GM19397 (cell line): ENCODE results near the gene RIPK3.
"Not testable (repeated sequence)": the region's sequence is repeated elsewhere in the genome, so short reads cannot be mapped to it uniquely, and the experiment has no call there.

Experiments
- ATAC-seq: cut with Tn5 transposase; IDR thresholded peaks from one replicate; pipeline ENCODE4 v1.9.1; 2021; ENCODE audit warnings: mild to moderate bottlenecking, moderate library complexity; ENCODE audit not compliant: unreplicated experiment

Gene RIPK3

DNA sequence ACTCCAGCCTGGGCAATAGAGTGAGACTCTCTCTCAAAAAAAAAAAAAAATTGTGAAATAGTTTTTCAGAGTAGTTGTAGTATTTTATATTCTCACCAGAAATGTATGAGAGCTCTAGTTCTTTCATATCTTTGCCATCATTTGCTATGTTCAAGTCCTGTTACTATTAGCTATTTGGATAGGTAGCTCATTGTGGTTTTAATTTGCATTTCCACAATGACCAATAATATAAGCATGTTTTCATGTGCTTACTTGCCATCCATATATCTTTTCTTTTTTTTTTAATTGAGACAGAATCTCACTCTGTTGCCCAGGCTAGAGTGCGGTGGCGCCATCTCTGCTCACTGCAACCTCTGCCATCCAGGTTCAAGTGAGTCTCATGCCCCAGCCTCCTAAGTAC is 8.4 kb upstream of the RIPK3 start:
- no peak for ATAC-seq

DNA sequence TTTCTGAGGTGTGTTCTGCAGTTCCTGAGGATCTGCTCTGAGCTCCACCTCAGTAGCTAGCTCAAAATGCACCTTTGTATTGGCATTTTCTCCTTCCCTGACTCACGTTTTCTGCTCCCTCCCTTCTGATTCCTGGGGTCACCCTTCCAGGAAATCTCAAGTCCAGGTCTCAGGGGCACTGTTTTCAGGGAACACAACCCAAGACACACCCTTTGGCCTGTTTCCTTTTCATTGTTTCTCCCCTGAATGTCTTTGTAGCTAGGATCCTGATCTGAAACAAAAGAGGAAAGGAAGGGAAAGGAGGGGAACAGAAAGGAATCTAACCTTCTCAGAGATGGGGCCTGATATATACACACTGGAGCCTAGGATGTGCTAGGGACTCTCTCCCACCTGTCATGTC is 7.3 kb upstream of the RIPK3 start:
- no peak for ATAC-seq

DNA sequence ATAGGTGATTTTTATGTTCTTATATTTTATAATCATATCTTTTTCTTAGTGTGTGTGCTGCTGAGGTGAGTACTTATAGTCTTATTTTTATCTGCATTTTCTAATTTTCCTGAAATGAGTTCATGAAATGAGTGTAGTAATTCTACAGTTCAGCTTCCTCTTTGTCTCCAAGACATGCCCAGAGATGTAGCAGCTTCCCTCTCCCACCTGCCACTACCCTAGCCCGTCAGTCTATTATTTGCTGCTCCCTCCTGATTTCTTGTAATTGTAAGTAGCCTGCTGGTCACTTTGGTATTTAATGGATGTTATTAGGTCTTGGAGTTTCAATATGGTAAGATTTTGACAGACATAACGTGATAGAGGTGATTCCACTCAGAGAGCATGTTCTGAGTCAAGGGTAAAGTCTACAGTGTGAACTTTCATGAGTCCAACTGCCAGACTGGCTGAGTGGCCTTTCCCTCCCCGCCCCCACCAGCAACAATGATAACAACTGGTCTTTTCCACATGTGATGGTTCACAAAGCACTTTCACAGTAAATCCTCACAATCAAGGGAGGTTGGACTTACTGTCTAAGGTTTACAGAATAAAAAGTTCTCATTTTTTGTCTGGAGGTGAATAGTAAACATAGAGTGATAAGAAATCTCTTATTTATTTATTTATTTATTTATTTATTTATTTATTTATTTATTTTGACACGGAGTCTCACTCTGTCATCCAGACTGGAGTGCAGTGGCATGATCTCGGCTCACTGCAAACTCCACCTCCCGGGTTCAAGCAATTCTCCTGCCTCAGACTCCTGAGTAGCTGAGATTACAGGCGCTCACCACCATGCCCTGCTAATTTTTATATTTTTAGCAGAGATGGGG is 4.2 kb upstream of the RIPK3 start:
- no peak for ATAC-seq

DNA sequence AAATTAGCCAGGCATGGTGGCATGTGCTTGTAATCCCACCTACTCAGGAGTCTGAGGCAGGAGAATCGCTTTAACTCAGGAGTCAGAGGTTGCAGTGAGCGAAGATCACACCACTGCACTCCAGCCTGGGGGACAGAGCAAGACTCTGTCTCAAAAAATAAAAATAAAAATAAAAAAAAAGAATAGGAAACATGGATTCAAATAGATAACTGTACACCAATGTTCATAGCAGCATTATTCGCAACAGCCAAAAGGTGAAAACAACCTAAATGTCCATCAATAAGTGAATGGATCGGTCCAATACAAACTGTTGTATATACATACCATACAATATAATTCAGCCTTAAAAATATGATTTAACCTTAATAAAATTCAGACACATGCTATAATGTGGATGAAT is 3.1 kb upstream of the RIPK3 start:
- no peak for ATAC-seq

DNA sequence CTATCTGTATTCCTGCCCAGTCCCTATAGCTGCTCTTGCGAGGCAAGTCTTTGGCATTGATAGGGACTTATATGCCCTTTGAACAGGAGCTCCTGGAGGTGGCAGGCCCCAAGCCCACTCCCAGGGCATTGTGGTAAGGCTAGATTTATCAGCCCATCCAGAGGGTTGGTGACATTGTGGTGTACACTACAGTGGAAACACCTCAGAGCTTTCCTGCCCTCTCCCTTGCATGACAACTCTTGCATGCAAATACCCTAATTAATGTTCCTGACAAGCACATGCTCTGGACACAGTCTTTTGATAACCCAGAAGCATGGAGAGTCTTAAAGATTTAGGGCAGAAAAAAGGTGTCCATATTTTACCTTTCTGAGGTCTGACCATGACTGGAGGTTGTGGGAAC is 815 bp upstream of the RIPK3 start:
- ATAC-seq, result no peak

DNA sequence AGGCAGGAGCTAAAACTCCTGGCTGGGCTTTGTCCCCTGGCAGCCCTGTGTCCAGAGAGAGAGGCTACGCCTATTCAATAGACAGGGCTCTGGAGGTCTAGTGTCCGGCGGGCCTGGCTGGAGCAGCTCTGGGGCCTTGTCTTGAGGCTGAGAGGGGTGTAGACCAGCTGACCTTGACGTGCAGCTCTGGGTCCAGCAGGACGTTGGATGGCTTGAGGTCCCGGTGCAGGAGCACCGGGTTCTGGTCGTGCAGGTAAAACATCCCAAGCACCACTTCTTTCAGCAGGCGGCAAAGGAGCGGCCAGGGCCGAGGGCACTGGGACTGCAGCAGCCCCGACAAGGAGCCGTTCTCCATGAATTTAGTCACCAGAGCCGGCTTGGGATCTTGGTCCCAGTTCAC is 948 bp downstream of the RIPK3 start:
- no peak for ATAC-seq

DNA sequence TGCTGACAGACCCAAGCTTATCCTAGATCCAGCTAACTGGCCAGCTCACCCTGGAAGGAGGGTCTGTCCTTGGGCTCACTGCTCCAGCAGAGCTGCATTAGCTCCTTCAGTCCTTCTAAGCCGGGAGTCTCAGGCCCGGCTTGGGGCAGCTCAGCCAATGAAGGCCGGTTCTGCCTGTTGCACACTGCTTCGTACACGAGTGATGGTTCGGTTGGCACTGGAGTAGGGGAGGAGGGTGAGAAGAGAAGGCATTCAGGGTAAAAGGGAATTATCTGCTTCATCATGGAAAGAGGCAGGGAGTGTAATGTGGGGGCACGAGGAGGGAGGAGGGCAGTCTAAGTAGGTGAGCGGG is 2.0 kb downstream of the RIPK3 start:
- no peak for ATAC-seq

DNA sequence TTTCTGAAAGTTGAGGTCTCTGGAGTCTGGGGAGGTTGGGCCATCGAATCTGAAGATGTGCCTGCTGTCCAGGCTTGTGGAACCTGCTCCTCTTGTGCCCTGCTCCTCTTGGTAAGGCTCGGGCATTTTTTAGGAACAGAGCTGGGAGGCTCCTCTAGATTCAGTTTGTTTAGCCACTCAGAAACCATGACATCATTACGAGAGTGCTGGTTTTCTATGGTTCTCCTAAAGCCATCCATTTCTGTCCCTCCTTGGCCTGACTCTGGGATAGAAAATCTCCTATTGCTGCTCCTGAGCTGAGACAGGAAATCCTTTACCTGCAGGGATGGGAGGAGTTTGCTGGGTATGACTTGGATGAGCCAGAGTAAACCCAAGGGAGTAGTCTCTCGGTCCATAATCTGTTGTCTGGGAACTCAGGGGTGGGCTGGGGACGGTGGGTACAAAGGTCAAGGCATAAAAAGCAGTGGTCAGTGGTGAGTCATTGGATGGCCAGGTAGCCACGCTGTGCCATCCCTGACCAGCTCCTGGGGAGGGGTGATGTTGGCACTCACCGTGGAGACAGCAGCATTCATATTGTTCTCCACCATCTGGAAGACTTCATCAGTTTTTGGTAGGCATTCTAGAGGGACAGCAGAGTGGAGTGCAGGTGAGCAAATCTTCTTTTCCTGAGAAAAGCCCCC is 2.5 kb downstream of the RIPK3 start:
- no peak for ATAC-seq

DNA sequence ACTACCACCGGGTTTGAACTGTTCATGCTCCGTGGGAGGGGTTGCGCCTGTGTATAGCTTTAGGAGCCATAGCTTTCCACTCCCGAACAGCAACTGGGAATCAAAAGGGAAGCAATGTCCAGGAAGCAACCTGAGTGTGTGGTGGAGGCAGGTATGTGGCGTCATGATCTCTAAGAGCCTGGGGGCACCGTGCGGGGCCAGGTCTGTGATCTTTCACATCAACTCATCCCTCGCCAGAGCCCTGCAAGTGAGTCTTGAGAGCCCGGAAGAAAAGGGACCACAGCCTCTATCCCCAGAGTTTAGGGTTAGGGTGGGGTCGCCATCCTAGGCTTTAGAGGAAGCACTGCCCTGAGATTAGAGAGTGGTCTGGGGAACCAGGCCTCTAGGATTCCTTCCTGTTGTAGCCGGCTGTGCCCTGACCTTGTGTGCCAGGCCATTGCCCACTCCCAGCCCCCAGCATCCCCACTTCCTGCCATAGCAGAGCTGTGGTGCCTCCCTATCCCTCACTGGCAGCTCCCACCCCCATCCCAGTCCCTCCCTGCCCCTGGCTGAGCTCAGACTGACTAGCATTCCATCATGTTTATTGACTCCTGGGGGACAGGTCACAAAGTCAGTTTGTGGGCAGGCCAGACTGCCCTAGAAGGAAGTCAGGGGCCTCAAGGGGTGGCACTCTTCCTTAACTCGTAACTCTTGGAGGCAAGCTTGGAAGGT is 4.2 kb downstream of the RIPK3 start:
- ATAC-seq, result no peak

DNA sequence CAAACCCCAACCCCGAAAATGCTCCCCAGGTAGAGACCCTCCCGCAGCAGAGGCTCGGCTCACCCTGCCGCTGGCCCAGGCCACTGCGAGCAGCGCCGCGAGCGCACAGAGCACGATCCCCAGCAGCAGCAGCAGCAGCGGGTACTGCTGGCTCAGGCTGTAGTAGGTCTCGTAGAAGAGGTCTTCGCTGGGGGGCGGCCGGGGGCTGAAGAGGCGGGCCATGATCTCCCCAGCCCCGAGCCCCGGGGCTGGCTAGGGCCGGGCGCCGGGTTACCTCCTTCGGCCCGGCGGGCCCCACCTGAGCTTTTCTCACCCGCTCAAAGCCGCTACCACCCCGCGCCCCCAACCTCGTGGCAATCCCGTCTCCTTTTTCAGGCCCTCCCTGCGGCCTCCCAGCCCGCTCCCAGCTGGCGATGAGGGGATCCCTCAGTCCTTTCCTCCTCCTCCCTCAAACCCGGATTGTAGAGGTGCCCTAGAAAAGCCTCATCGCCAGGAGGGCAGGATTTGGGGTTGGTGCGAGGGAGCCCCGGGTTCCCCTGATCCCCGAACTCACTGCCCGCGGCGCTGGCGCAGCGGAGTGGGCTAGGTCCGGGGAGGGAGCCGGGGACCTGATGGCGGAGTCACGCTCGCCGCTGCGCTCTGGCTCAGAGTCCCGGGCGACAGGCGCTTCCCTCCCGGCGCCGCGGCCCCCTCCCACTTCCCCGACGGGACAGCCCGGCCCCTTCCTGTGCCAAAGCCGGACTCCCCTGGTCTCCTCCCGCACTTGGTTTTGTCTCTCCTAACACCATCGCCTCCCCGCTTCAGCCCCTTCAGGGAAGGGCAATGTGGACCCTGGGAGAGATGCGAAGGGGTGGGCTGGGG is 5.1 kb downstream of the RIPK3 start, which contains the start of gene ADCY4:
TSS of gene ADCY4 (minus strand) at position 641 of the 861 bp plus-strand sequence. CDS start at position 222, 419 bp downstream.
- no peak for ATAC-seq

DNA sequence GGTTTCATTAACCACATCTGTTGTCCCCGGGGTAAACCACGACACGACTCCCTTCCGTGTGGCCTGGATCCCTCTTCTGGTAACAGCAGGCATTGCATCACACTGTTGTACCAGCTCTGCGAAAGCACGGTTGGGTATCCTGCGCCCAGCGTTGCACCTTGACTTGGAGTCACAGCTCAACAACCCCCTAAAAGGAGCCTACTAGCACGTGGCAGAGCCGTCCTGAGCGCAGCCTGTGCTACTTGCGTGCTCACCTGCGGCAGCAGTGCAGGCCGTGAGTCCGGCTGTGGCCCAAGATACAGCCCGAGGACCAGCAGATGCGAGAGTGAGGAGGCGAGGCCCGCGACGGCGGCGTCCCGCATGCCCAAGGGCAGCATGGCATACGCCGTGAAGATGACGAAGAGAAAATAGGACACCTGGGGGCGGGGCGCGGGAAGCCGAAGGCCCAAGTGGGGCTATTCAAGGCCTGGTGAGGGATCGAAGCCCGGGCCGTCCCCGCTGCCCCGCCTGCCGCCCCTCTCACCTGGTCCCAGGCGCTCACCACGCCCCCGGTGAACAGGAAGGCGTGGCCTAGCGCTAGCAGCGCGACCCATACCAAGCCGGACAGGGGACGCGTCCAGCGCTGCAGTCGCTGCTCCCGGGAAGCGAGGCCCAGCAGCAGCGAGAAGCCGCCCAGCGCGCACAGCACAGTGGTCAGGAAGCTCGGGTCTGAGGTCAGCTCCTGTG is 7.4 kb downstream of the RIPK3 start:
- ATAC-seq, result peak; percentile 84

DNA sequence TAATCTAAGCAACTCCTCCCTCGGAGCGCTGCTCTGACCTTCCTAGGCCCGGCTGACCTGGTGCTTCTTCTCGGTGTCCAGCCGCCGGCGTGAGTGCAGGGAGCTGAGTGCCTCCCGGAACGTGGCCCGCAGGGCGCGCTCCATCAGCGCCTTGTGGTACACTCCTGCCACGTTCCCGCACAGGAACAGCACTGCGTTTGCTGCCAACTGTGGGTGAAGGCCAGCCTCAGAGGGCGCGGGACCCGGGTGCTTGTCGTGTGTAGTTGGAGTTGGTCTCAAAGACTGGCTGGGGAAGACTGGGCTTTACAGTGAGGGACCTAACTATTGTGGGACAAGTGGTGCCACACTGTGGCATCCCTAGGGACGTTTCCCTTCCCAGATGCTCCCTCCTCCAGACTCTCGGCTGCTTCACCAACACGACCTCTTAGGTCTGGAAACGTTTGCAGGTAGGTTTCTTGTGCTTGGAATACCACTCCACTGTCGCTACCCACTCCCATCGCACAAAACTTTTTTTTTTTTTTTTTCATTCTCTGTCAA is 8.0 kb downstream of the RIPK3 start:
- no peak for ATAC-seq

DNA sequence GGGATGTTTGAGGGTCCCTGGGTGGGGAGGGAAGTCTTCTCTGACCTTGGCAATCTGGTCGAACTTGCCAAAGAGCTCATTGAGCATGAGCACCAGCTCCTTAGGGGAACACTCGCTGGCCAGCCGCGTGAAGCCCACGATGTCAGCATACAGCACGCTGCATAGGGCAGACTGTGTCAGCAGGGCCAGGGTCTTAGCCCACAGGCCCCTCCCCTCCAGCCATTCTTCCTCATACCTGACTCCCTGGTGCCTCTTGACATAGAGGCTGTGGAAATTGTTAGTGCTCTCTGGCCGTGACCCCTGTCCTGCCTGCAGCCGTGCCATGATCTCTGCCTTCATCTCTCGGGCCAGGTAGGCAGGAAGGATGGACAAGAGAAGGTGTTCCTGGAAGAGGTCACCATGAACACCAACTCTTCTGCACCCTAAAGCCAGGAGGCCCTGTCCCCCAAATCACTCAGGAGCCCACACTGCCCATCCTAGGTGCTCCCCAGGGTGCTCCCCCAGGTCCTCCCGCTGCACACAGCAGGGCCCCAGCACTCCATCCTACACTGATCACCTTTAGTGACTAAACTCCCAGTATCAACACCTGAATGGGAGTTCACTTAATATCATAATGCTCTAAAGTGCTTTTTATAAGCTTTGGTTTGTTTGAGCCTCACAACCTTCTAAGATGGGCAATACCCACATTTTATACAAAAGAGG is 8.7 kb downstream of the RIPK3 start:
- ATAC-seq, result no peak

DNA sequence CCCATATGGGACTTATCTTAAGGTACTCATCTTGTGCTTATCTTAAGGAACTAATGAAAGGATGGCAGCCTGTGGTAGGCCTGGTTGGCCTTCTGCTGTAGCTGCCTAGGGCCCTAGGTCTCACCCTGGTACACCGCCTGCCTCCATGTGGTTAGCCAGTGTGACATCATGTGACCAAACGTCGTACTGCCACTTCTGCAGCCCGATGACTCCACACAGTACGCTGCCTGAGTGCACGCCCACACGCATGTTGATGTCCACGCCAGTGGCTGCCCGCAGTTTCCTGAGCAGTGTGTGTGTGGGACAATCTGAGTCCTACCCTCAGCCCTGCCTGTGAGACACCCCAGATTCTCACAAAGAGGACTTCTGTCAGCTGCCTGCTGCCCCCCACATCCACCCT is 10.1 kb downstream of the RIPK3 start:
- ATAC-seq, result no peak

DNA sequence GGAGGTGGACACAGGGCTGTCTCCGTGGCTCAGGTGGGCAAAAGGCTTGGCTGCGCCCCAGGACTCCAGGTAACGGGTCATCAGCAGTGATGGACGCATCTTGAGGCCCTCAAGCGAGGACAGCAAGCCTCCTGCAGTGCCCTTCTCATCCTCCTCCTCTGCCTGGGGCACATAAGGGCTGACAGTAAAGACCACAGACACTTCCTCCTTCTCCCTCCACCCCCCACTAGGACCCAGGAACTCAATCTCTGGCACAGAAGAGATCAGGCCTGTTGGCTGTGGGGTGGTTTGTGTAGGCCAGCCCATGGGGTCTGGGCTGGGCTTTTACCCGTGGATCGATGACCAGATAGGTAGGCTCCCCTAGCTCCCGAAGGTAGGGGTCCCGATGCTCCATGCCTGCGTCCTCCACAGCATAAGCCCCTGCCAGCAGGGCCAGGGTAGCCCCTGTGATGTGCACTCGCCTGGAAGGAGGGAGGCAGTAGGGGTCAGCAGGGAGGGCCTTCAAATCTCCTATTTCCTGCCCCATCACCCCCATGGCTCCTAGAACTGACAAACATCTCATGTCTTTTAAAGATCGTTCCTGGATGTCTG is 10.6 kb downstream of the RIPK3 start:
- ATAC-seq, result no peak

DNA sequence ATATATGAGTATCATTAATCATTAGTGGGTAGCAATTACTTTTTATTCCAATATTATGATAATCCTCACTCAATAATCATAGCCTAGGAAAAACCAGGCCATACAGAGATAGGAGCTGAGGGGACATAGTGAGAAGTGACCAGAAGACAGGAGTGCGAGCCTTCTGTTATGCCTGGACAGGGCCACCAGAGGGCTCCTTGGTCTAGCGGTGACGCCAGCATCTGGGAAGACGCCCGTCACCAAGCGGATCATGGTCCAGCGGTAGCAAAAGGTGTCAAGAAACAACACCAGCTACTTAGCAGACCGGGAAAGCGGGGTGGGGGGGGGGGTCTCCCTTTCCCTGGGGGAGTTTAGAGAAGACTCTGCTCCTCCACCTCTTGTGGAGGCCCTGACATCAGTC is 11.9 kb downstream of the RIPK3 start:
- not testable (repeated sequence) for ATAC-seq

DNA sequence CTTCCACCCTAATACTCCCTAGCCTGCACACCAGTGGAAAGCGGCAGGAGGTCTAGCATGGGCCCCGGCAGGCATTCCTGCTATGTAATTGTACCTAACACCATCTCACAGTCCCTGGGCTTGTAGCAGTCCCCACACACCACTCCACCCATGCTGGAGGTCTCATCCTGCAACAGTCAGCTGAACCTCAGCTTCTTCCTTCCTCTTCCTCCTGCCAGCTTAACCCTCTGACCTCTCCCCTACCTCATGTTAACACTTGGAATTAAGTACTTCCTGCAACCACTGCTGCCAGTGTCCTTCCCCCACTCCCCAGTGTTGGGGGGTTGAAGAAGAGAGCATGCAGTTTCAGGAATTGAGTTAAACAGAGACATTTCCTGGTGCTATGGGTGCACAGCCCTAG is 12.5 kb downstream of the RIPK3 start:
- ATAC-seq, result no peak

DNA sequence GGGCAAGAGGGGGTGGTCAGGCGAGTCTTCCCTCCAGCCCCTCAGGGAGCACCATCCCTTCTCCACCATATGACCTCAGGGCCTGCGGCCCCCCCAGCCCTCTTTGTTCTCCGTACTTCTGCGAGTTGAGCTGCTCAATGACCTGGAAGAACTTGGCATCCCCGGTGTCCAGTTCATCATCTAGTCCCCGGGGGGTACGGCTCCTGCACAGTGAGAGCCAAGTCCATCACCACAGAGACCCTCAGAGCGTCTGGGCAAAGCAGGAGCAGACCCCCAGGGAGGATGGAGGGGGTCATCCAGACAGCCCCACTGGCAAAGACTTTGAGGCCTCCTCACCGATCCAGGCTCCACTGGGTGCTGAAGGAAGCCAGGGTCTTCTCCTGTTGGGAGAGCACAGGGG is 13.8 kb downstream of the RIPK3 start:
- ATAC-seq, result no peak

DNA sequence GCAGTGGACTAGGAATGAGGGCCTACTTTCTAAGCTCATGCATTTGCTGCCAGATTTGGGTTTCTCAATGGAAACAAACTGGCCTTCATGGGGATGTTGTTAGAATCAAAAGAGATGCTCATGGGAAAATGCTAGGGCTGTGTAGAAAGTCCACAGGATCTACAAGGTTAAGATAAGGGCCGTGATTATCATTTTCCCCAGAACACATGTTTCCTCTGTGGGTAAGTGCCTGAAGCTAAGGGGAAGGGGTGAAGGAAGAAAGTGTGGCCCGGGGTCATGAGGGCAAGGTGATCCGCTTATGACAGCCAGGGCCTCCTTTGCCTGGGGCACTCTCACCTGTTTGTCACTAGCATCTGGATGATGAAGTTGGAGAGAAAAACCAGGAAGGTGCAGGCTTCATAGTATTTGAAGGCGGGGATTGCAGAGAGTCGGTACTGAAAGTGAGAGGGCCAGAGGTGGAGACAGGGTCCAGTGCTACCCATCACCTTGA is 14.7 kb downstream of the RIPK3 start:
- no peak for ATAC-seq
